ENCODE results near the gene PLAC8.
A peak's percentile ranks its signal among the peaks of the same experiment; 100 is the strongest.

Gene PLAC8

GRCh38 chr4:83071116-83071515 lies 43.4 kb downstream of the PLAC8 start:
- POLR2A ChIA-PET: no interaction called here
- H3K36me3 ChIP-seq (ENCODE audit: control insufficient read depth in 2 of 2, insufficient read depth in 1 of 2, low read length in 2 of 2): peaks cover 16 to 66% of the 10 kb centered on the region in 2 experiments

GRCh38 chr4:83067058-83067639 lies 47.4 kb downstream of the PLAC8 start:
- Histone ChIP-seq H3K36me3 (ENCODE audit: control insufficient read depth in 2 of 2, insufficient read depth in 1 of 2, low read length in 2 of 2) (peaks cover 27 to 81% of the 10 kb centered on the region in 2 experiments), H3K27ac (ENCODE audit: extremely low read depth, low read depth, low read length) (no peak overlapping the region), H3K4me1 (ENCODE audit: control insufficient read depth, insufficient read depth, low read length) (no peaks in the 10 kb centered on the region), H3K9me3 (ENCODE audit: control insufficient read depth, insufficient read depth, low read depth, low read length) (no peaks in the 10 kb centered on the region), H3K4me3 (ENCODE audit: low read depth, low read length) (no peak overlapping the region)
- POLR2A ChIA-PET: interaction anchor here (0.8 kb wide), 1 partner anchor 32 kb away, joined by 5 read pairs; the partner anchor contains the start of gene COPS4
- TF ChIP-seq ZNF561 (tag by site-specific recombination; IDR thresholded peaks at IDR 0.05; ENCODE audit: borderline replicate concordance) (no peak), ZNF600 (tag by site-specific recombination; IDR thresholded peaks at IDR 0.05) (0 out of 2 replicates have a peak, but pooled peaks have one; percentile 25), ZNF449 (tag by site-specific recombination; IDR thresholded peaks at IDR 0.05) (0 out of 2 replicates have a peak, but pooled peaks have one; percentile 16)
- CTCF ChIA-PET: no interaction called here

More at GRCh38 chr4:83071116-83071515, 43.4 kb downstream of the PLAC8 start:
- TF ChIP-seq HIC1 (tag by site-specific recombination; IDR thresholded peaks at IDR 0.05) (no peak), HOXC10 (CRISPR knock-in tag; IDR thresholded peaks at IDR 0.05) (no peak)
- Histone ChIP-seq H3K4me1 (ENCODE audit: control insufficient read depth, insufficient read depth, low read length) (no peaks in the 10 kb centered on the region), H3K27ac (ENCODE audit: extremely low read depth, low read depth, low read length) (no peak overlapping the region), H3K9me3 (ENCODE audit: control insufficient read depth, insufficient read depth, low read depth, low read length) (no peaks in the 10 kb centered on the region), H3K4me3 (ENCODE audit: low read depth, low read length) (no peak overlapping the region)
- CTCF ChIA-PET: interaction anchor here (0.8 kb wide), 1 partner anchor 210 kb away, joined by 4 read pairs; no protein-coding TSS in a partner anchor

GRCh38 chr4:83065266-83065665 lies 49.3 kb downstream of the PLAC8 start:
- Histone ChIP-seq H3K36me3 (ENCODE audit: control insufficient read depth in 2 of 2, insufficient read depth in 1 of 2, low read length in 2 of 2) (peaks cover 33 to 83% of the 10 kb centered on the region in 2 experiments), H3K9me3 (ENCODE audit: control insufficient read depth, insufficient read depth, low read depth, low read length) (no peaks in the 10 kb centered on the region), H3K4me3 (ENCODE audit: low read depth, low read length) (no peak overlapping the region), H3K27ac (ENCODE audit: extremely low read depth, low read depth, low read length) (no peak overlapping the region), H3K4me1 (ENCODE audit: control insufficient read depth, insufficient read depth, low read length) (no peaks in the 10 kb centered on the region)
- ChIA-PET POLR2A (no interaction called here), CTCF (no interaction called here)
- TF ChIP-seq ZNF585B (tag by site-specific recombination; IDR thresholded peaks at IDR 0.05) (no peak), ZNF391 (tag by site-specific recombination; IDR thresholded peaks at IDR 0.05; ENCODE audit: borderline replicate concordance, low read depth) (no peak), ZNF513 (tag by site-specific recombination; IDR thresholded peaks at IDR 0.05) (no peak), ZBTB26 (tag by site-specific recombination; optimal IDR thresholded peaks at IDR 0.05) (no peak), HOXC10 (CRISPR knock-in tag; IDR thresholded peaks at IDR 0.05) (no peak), ZNF621 (tag by site-specific recombination; IDR thresholded peaks at IDR 0.05) (no peak), ZBTB20 (tag by site-specific recombination; IDR thresholded peaks at IDR 0.05) (no peak), ZSCAN16 (tag by site-specific recombination; IDR thresholded peaks at IDR 0.05) (no peak), ZNF660 (tag by site-specific recombination; IDR thresholded peaks at IDR 0.05) (no peak), ZBTB6 (tag by site-specific recombination; IDR thresholded peaks at IDR 0.05) (no peak), PRDM2 (tag by site-specific recombination; IDR thresholded peaks at IDR 0.05; ENCODE audit: borderline replicate concordance) (no peak), ZNF830 (tag by site-specific recombination; IDR thresholded peaks at IDR 0.05; ENCODE audit: low read depth) (no peak)

All from HEK293 (cell line).